ENCODE results near the gene PSMB7. TPM values are rescaled to one million over a fixed set of nuclear protein-coding genes. Genes with fewer than 3 reads are reported as not detected.
A peak's percentile ranks its signal among the peaks of the same experiment; 100 is the strongest.

The PSMB7 gene
- total RNA-seq, 1 donor from 2014 or later = 120 TPM

DNA sequence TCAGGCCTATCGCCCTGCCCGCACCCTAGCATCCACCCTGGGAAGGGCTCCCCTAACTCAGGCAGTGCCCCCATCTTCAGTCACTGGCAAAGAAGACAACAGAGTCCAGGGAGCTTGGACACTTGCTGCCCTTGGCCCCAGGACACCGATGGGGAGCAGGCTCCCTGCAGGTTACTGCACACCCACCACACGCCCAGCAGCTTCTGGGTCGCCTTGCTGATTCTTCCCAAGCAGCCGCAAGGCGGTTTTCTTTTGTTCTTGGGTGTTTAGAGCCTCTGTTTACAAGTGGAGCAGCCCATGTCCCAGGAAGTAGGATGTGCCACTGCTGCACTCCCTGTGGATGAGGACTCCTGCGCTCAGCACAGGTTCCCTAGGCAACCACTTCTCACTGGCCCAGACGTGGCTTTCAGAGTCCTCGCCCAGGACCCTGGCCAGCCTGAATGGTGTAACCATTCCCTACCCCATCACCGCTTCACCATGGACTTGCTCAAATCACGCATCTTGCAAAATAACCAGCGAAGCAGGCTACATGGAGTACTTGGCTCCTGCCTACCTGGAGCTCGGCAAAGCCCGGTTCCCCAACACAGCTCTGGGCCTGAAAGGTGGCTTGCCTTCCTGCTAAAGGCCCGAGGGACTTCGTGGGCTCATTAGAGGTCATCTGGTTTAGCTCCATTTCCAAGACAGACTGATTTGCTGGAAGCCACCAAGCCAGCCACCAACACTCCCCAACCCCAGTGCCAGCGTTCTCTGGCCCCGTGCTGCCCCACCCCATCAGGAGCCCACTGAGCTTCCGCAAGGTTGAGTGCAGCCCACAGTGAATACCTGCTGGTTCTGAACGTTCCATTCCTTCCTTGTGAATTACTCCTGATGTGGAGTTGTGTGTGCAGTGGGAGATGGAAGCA is 60.0 kb downstream of the PSMB7 start:
- peaks cover 87% of the 10 kb centered on the region for H3K36me3 Mint-ChIP-seq (ENCODE audit: low read depth)
- DNase-seq = no peak
- intact Hi-C loops (cut with micrococcal nuclease) = no loop called here
- H3K4me3 Mint-ChIP-seq = no peak overlapping the region
- TF ChIP-seq, protein P1, sequence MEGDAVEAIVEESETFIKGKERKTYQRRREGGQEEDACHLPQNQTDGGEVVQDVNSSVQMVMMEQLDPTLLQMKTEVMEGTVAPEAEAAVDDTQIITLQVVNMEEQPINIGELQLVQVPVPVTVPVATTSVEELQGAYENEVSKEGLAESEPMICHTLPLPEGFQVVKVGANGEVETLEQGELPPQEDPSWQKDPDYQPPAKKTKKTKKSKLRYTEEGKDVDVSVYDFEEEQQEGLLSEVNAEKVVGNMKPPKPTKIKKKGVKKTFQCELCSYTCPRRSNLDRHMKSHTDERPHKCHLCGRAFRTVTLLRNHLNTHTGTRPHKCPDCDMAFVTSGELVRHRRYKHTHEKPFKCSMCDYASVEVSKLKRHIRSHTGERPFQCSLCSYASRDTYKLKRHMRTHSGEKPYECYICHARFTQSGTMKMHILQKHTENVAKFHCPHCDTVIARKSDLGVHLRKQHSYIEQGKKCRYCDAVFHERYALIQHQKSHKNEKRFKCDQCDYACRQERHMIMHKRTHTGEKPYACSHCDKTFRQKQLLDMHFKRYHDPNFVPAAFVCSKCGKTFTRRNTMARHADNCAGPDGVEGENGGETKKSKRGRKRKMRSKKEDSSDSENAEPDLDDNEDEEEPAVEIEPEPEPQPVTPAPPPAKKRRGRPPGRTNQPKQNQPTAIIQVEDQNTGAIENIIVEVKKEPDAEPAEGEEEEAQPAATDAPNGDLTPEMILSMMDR (IDR thresholded peaks at IDR 0.05) = no peak
- no peaks in the 10 kb centered on the region for H3K9me3 Mint-ChIP-seq
- H3K27ac Mint-ChIP-seq = no peak overlapping the region
- peaks cover 3% of the 10 kb centered on the region for H3K4me1 Mint-ChIP-seq
- no peaks in the 10 kb centered on the region for H3K27me3 Mint-ChIP-seq
- ChIA-PET POLR2A (interaction anchor here (0.5 kb wide), 1 partner anchor 126 kb away, joined by 3 read pairs; no protein-coding TSS in a partner anchor), CTCF (no interaction called here)
- ATAC-seq (ENCODE audit: low read depth) = no peak

DNA sequence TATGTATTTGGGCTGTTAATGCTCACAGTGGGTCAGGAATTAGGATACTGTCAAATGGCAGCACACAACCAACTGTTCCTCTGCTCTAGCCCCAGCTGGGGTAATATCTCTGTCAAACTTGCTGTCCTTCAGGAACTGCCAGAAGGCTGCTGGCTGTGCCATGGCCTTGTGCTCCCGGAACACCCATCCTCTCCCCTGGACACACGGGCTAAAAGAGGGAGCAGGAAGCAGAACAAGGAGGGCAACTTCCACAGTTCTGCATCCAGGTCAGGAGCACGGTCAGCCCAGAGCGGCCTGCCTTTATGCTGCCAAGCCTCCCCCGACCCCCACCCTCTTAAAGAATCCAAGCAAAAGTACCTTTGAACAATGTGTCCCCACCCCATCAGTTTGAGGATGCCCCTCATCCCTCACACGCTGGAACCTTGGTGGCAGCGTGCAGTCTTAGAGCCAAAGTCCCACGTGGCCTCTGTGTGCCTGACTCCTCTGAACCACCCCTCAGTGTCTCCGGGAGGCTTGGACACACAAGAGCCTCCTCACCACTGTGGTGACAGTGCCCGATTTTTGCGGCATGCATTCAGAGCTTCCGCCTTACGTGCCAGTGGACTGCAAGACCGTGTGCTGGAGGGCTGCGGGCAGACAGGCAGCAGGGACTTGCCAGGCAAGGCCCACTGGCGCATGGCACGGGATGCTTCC is 60.8 kb downstream of the PSMB7 start:
- intact Hi-C loops (cut with micrococcal nuclease) = no loop called here
- no peak for DNase-seq
- Mint-ChIP-seq H3K9me3 (no peaks in the 10 kb centered on the region), H3K36me3 (ENCODE audit: low read depth) (peaks cover 90% of the 10 kb centered on the region), H3K27ac (peak overlapping the region; percentile 12), H3K4me3 (no peak overlapping the region), H3K4me1 (peaks cover 2% of the 10 kb centered on the region), H3K27me3 (no peaks in the 10 kb centered on the region)
- ChIA-PET POLR2A (no interaction called here), CTCF (no interaction called here)
- TF ChIP-seq, protein P1 (IDR thresholded peaks at IDR 0.05) = no peak
- no peak for ATAC-seq (ENCODE audit: low read depth)

DNA sequence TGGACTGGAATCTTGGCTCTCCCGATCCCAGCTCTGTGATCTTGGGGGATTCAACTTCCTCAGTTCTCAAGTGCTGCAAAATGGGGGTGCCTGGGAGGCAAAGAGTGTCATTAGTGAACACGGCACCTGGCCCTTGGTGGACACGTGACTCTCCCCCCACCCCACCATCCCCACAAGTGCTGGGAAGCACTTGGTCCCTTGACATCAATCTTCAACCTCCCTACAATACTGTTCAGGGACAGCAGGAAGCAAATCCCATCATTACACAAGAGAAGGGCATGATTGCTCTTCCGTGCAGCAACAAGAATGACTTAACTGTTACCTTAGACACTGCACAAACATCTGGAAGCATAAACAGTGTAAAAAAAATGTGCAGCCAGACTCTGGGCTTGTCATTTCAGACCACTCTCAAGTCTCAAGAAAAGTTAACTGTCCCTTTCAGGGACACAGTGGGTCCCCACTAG is 61.4 kb downstream of the PSMB7 start:
- ATAC-seq (ENCODE audit: low read depth) (no peak), DNase-seq (no peak)
- H3K9me3 Mint-ChIP-seq = no peaks in the 10 kb centered on the region
- TF ChIP-seq, protein P1 (IDR thresholded peaks at IDR 0.05) = no peak
- peaks cover 93% of the 10 kb centered on the region for H3K36me3 Mint-ChIP-seq (ENCODE audit: low read depth)
- H3K27ac Mint-ChIP-seq = no peak overlapping the region
- intact Hi-C loops (cut with micrococcal nuclease) = no loop called here
- no peaks in the 10 kb centered on the region for H3K27me3 Mint-ChIP-seq
- POLR2A ChIA-PET = no interaction called here
- H3K4me1 Mint-ChIP-seq = peaks cover 2% of the 10 kb centered on the region
- H3K4me3 Mint-ChIP-seq = no peak overlapping the region
- CTCF ChIA-PET = no interaction called here

DNA sequence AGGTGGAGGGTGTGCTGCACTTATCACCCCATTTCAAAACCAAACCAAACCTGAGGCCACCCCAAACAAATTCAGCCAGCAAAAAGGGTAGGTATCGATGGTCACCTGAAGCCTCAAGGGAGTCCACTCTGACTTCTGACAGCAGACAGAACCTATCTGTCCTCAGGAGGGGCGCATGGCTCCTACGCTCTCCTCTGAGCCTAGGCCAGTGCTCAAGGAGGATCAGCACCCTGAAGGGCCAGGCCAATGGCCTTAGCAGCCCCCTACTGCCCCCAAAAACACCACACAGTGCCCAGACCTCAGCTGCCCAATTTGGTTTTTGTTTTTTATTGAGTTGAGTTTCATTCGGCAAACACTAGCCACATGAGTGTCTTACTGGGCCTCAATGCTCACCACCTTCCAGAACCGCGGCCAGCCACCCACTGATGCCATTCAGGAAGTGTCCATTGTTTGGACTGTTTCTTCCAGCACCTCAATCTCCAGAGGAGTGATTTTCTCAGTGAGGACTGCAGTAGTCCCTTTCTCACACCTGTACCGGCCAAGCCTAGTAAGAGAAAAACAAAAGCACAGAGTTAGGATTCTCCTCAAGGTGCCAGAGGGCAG is 62.0 kb downstream of the PSMB7 start:
- intact Hi-C loops (cut with micrococcal nuclease) = no loop called here
- Mint-ChIP-seq H3K27me3 (no peaks in the 10 kb centered on the region), H3K9me3 (no peaks in the 10 kb centered on the region), H3K36me3 (ENCODE audit: low read depth) (peaks cover 93% of the 10 kb centered on the region), H3K4me1 (peaks cover 2% of the 10 kb centered on the region), H3K4me3 (no peak overlapping the region), H3K27ac (no peak overlapping the region)
- ATAC-seq (ENCODE audit: low read depth) (no peak), DNase-seq (peak; percentile 4)
- ChIA-PET POLR2A (no interaction called here), CTCF (no interaction called here)
- TF ChIP-seq, protein P1 (IDR thresholded peaks at IDR 0.05) = no peak

DNA sequence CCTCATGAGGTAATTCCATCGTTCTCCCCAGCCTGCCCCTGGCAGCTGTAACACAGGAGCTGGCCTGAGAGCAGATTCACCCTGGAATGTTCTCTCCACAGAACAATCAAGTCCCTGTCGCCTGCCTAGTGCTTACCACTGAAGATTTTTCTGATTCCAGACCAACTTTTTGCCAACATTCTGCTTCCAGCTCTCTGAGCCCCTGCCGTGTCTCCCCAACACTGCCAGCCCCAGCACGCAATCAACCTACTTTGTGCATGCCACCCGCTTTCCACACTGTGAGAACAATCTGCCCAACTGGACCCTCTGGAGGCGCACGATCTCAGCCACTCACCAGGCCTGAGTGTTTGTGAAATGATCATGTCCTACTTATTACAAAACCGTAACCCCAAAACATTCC is 62.6 kb downstream of the PSMB7 start:
- ATAC-seq (ENCODE audit: low read depth) = no peak
- TF ChIP-seq, protein P1 (IDR thresholded peaks at IDR 0.05) = no peak
- H3K36me3 Mint-ChIP-seq (ENCODE audit: low read depth) = peaks cover 98% of the 10 kb centered on the region
- CTCF ChIA-PET = no interaction called here
- DNase-seq = peak; percentile 1
- no peak overlapping the region for H3K4me3 Mint-ChIP-seq
- POLR2A ChIA-PET = no interaction called here
- H3K27ac Mint-ChIP-seq = peak overlapping the region; percentile 15
- H3K27me3 Mint-ChIP-seq = no peaks in the 10 kb centered on the region
- H3K4me1 Mint-ChIP-seq = peaks cover 2% of the 10 kb centered on the region
- intact Hi-C loops (cut with micrococcal nuclease) = no loop called here
- no peaks in the 10 kb centered on the region for H3K9me3 Mint-ChIP-seq

All from activated B cell treated with CpG ODN at 0.5 μM for 24 hours (primary cell).